NB4 (cell line): ENCODE data around the gene CARNS1.

Source experiments
- CTCF ChIP-seq: IDR thresholded peaks from one replicate; pipeline ENCODE4 v1.5.1; 2012; ENCODE audit warnings: low read depth, low read length
- POLR2A ChIP-seq: IDR thresholded peaks from 2 replicates; pipeline ENCODE4 v1.6.1; 2011; ENCODE audit warnings: mild to moderate bottlenecking; ENCODE audit not compliant: insufficient read length; ENCODE audit errors: extremely low read depth

GRCh38 chr11:67387518-67387917 lies 28.0 kb upstream of the CARNS1 start:
- TF ChIP-seq CTCF (no peak), POLR2A (no peak)
